Ectodermal cell (in vitro differentiated cells): ENCODE results near the gene KANSL1L.

Experiments used
- H3K27ac ChIP-seq: 2 replicates; pipeline ENCODE4 v1.7.0; 2013; ENCODE audit warnings: mild to moderate bottlenecking, low read depth, low read length; ENCODE audit not compliant: insufficient read depth, poor library complexity, severe bottlenecking
- H3K27me3 ChIP-seq: 2 replicates; pipeline ENCODE4 v1.7.0; 2013; ENCODE audit warnings: mild to moderate bottlenecking, low read length; ENCODE audit not compliant: insufficient read depth, control insufficient read depth, poor library complexity, severe bottlenecking
- H3K36me3 ChIP-seq: one replicate; pipeline ENCODE4 v1.7.0; 2013; ENCODE audit warnings: low read length; ENCODE audit not compliant: control insufficient read depth, insufficient read depth
- H3K4me1 ChIP-seq: one replicate; pipeline ENCODE4 v1.7.0; 2013; ENCODE audit warnings: low read length; ENCODE audit not compliant: control insufficient read depth, insufficient read depth
- H3K4me3 ChIP-seq: 2 replicates; pipeline ENCODE4 v1.7.0; 2013; ENCODE audit warnings: low read depth, low read length, control low read depth; ENCODE audit not compliant: insufficient read depth
- H3K9me3 ChIP-seq: 2 replicates; pipeline ENCODE4 v1.7.0; 2013; ENCODE audit warnings: mild to moderate bottlenecking, low read length, moderate library complexity; ENCODE audit not compliant: control insufficient read depth
- WGBS, 2 experiments: methylation state at CpG; one replicate each; pipeline ENCODE4 v1.1.7; 2013; ENCODE audit warnings: missing lambda C conversion rate in 2 of 2; 5-methylcytosine and 5-hydroxymethylcytosine counted together

KANSL1L gene

DNA sequence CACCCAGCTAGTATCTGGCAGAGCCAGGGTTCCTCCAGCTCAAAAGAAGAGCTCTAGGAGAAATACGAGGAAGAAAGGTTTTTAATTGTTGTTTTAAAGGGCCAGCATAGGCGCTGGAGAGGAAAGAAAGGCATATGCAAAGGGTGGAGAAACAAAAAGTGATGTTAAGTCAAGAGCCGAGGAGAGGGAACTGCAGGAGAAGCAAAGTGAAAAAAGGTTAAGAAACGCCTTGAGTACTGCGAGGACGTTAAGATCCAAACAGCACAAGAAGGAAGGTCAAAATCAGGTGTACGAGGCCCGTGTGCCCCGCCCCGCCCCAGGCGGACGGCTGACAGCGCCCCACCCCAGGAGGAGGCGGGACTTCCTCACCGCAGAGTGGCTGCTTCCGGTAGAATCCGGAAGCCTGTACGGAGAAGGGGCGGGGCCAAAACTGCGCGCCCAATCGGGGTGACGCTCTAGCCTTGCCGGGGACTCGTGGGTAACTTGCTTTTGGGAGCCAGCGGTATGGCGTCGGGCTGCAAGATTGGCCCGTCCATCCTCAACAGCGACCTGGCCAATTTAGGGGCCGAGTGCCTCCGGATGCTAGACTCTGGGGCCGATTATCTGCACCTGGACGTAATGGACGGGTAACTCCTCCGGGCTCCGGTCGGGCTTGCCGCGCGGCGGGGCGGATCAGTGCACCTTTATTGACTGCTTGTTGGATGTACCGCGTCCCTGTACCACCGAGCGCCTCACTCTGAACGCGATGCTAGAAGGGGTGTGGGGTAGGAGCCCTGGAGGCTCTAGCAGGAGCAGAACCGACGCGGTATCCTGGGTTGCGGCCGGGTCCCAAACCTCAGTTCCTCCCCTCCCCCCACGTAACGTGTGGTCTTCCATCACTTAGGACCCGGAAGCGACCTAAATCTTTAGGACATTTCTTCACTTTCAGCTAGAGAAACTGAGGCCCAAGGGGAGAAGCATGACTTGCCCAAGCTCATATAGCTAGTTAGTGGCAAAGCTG, 168.8 kb downstream of the KANSL1L start, which contains the start of gene RPE:
Gene RPE, plus strand, starts transcription at position 481 of the 1,000 bp plus-strand sequence. Its CDS starts 24 bp downstream, at position 505.
- Histone ChIP-seq H3K27me3 (no peaks in the 10 kb centered on the region), H3K27ac (peak within 1 kb of the TSS; percentile 44), H3K4me1 (no peaks in the 10 kb centered on the region), H3K9me3 (no peaks in the 10 kb centered on the region), H3K4me3 (peak within 1 kb of the TSS; percentile 99), H3K36me3 (no peaks in the 10 kb centered on the region)
- WGBS, 2 experiments: 2% methylated on average over 58 of the region's 58 CpGs

GRCh38 chr2:210000464-210001324, 170.5 kb downstream of the KANSL1L start:
- Histone ChIP-seq H3K27me3 (no peaks in the 10 kb centered on the region), H3K36me3 (no peaks in the 10 kb centered on the region), H3K4me3 (no peak overlapping the region), H3K9me3 (no peaks in the 10 kb centered on the region), H3K27ac (no peak overlapping the region), H3K4me1 (no peaks in the 10 kb centered on the region)
- WGBS, 2 experiments: 96 to 97% methylated on average over 32 of the region's 32 CpGs

- 77% methylated on average over 1 of the region's 1 CpG for WGBS, 2 experiments
- no peak overlapping the region for H3K4me3 ChIP-seq
- no peaks in the 10 kb centered on the region for H3K36me3 ChIP-seq
- H3K4me1 ChIP-seq: no peaks in the 10 kb centered on the region
- H3K27me3 ChIP-seq: no peaks in the 10 kb centered on the region
- H3K9me3 ChIP-seq: no peaks in the 10 kb centered on the region
- H3K27ac ChIP-seq: no peak overlapping the region
Measured at GRCh38 chr2:209998596-209998995, 172.6 kb downstream of the KANSL1L start.

DNA sequence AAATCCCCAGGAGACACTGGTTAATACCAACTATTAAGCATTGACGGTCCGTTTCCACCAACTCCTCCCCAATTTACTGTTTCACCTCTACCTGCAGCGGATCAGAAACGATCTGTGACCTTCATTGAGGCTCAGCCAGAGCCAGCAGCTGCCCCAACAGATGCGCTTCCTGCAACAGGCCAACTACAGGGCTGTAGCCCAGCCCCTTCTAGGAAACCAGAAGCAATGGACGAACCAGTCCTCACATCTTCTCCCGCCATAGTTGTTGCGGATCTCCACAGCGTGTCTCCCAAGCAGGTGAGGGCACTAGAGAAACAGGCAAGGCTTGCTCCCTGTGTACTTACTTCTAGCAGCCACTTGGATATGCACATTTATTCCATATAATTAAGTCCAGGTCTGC, 177.2 kb downstream of the KANSL1L start:
- Histone ChIP-seq H3K9me3 (no peaks in the 10 kb centered on the region), H3K4me1 (no peaks in the 10 kb centered on the region), H3K4me3 (no peak overlapping the region), H3K36me3 (no peaks in the 10 kb centered on the region), H3K27me3 (no peaks in the 10 kb centered on the region), H3K27ac (no peak overlapping the region)
- WGBS, 2 experiments: 88 to 91% methylated on average over 9 of the region's 9 CpGs

DNA sequence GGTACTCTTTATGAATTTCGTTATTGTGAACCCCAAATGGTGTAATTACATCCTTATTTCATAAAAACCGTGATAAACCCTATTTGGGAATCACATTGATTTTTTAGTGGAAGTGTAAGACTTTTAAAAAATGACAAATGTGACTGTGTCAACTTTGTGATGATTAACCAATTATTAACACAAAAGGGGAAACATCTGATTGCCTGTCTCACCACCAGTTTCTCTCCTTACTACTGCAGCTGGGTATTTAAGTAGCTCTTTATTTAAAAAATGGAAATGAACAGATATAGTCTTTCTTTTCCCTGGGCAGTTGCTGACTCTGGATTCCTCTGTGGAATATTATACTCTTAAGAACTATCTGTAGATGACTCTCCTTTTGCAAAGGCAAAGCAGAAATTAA, 180.4 kb downstream of the KANSL1L start:
- no peak overlapping the region for H3K27ac ChIP-seq
- no peaks in the 10 kb centered on the region for H3K9me3 ChIP-seq
- WGBS, 2 experiments: 91% methylated on average over 2 of the region's 2 CpGs; no CpG with 5 or more reads in 1 of the 2 experiments
- H3K27me3 ChIP-seq: no peaks in the 10 kb centered on the region
- H3K36me3 ChIP-seq: no peaks in the 10 kb centered on the region
- H3K4me3 ChIP-seq: no peak overlapping the region
- no peaks in the 10 kb centered on the region for H3K4me1 ChIP-seq

GRCh38 chr2:209988010-209988409, 183.2 kb downstream of the KANSL1L start:
- H3K9me3 ChIP-seq: no peaks in the 10 kb centered on the region
- H3K36me3 ChIP-seq: no peaks in the 10 kb centered on the region
- WGBS, 2 experiments: 82 to 91% methylated on average over 4 of the region's 4 CpGs
- H3K27ac ChIP-seq: no peak overlapping the region
- no peaks in the 10 kb centered on the region for H3K4me1 ChIP-seq
- H3K4me3 ChIP-seq: no peak overlapping the region
- no peaks in the 10 kb centered on the region for H3K27me3 ChIP-seq

DNA sequence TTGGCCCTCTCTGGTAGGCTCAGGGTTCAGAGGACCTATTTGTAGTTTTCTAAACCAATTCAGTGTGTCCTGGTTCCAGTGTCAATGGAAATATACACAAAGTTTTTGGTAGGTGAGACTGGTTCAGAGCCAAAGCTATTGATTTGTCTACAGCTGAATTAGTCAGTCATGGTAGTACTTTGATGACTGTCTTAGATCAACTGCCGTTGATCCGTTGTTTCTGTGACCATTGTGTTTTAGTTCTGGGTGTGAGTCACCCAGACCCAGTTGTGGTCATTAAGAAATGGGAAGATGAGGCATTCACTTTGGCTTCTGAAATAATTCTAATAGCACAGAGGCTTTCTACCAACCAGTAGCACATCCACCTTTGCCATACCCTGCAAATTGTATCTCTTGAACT, 184.8 kb downstream of the KANSL1L start:
- H3K27me3 ChIP-seq: no peaks in the 10 kb centered on the region
- H3K9me3 ChIP-seq: no peaks in the 10 kb centered on the region
- no peaks in the 10 kb centered on the region for H3K4me1 ChIP-seq
- H3K36me3 ChIP-seq: no peaks in the 10 kb centered on the region
- 92% methylated on average over 2 of the region's 2 CpGs for WGBS, 2 experiments
- H3K4me3 ChIP-seq: no peak overlapping the region
- no peak overlapping the region for H3K27ac ChIP-seq

DNA sequence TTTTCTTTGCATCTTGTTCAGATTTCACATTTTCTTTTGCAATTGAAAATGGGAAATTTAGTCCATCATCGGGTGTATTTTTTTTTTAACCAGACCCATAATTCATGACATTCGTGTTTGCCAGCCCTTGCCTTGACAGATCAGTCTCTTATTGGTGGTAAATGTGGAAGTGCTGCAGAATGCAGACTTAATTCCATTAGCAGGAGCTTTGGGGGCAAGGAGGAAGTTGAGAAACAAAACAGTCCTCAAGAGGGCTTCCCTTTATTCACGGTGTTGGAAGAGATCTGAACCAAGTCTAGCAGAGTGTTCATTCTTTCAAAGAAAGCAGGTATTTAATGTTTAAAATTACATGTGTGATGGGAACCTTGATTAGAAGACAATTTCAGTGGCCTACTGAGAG, 185.3 kb downstream of the KANSL1L start:
- H3K9me3 ChIP-seq: no peaks in the 10 kb centered on the region

GRCh38 chr2:209984291-209984690, 186.9 kb downstream of the KANSL1L start:
- Histone ChIP-seq H3K27ac (no peak overlapping the region), H3K9me3 (no peaks in the 10 kb centered on the region), H3K27me3 (no peaks in the 10 kb centered on the region), H3K4me3 (no peak overlapping the region), H3K36me3 (no peaks in the 10 kb centered on the region), H3K4me1 (no peaks in the 10 kb centered on the region)
- WGBS, 2 experiments: 91 to 94% methylated on average over 2 of the region's 2 CpGs

More for the DNA sequence above, 185.3 kb downstream of the KANSL1L start:
- Histone ChIP-seq H3K36me3 (no peaks in the 10 kb centered on the region), H3K27me3 (no peaks in the 10 kb centered on the region), H3K4me3 (no peak overlapping the region), H3K4me1 (no peaks in the 10 kb centered on the region), H3K27ac (no peak overlapping the region)
- 86 to 91% methylated on average over 3 of the region's 3 CpGs for WGBS, 2 experiments
